HUES6 (cell line): ENCODE measurements around the gene COMMD7.
"Not testable (repeated sequence)": the region's sequence is repeated elsewhere in the genome, so short reads cannot be mapped to it uniquely, and the experiment has no call there.

ENCODE experiments used
- H3K27ac ChIP-seq: 2 replicates; pipeline ENCODE4 v1.7.0; 2013; ENCODE audit warnings: low read depth, mild to moderate bottlenecking, low read length, inconsistent platforms
- H3K27me3 ChIP-seq: 2 replicates; pipeline ENCODE4 v1.6.1; 2013; ENCODE audit warnings: low read length; ENCODE audit not compliant: control insufficient read depth, insufficient read depth
- H3K36me3 ChIP-seq: 2 replicates; pipeline ENCODE4 v1.6.1; 2013; ENCODE audit warnings: low read length; ENCODE audit not compliant: control insufficient read depth, insufficient read depth
- H3K4me1 ChIP-seq: 2 replicates; pipeline ENCODE4 v1.6.1; 2013; ENCODE audit warnings: low read length; ENCODE audit not compliant: control insufficient read depth, insufficient read depth
- H3K4me3 ChIP-seq: 2 replicates; pipeline ENCODE4 v1.5.1; 2013; ENCODE audit warnings: low read depth, low read length
- H3K9ac ChIP-seq: one replicate; pipeline ENCODE4 v1.6.1; 2013; ENCODE audit warnings: mild to moderate bottlenecking, low read length
- H3K9me3 ChIP-seq: 2 replicates; pipeline ENCODE4 v1.6.1; 2013; ENCODE audit warnings: low read depth, low read length; ENCODE audit not compliant: control insufficient read depth, insufficient read depth

Gene COMMD7

GRCh38 chr20:32751293-32751692, 8.0 kb upstream of the COMMD7 start:
- peak overlapping the region; percentile 32 for H3K9ac ChIP-seq
- no peaks in the 10 kb centered on the region for H3K36me3 ChIP-seq
- H3K9me3 ChIP-seq: no peaks in the 10 kb centered on the region
- peaks cover 46% of the 10 kb centered on the region for H3K4me1 ChIP-seq
- H3K27ac ChIP-seq: peak overlapping the region; percentile 84
- no peaks in the 10 kb centered on the region for H3K27me3 ChIP-seq
- peak overlapping the region; percentile 9; the same call in 1 of the 2 replicates for H3K4me3 ChIP-seq

DNA sequence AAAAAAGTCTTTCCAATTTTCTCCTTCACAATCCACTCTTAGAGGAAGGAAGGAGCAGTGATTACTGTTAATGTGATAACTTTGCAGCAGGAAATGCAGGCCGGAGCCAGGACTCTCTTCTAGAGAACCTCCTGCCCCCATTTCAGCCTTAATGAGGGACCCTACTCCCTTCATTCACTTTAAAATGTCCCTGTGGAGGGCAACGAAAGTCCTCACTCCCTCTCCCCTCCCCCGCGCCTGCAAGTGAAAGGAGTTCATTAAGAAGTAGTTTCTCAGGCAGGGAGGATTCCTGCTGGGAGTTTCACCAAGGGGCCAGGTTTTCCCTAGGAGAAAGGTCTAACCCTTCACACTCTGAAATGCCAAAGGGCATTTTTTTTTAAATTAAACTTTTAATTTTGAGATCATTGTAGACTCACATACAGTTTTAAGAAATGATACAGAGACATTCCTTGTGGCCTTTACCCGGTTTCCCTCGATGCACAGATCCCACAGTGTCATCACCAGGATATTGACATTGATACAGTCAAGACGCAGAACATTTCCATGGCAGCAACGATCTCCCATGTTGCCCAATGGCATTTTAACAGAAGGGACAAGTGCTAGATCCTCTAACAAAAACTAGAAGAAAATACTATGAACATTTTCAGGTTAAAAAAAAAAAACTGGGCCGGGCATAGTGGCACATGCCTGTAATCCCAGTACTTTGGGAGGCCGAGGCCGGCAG, 6.8 kb upstream of the COMMD7 start:
- H3K4me3 ChIP-seq: peak overlapping the region; percentile 36
- H3K27ac ChIP-seq: peak overlapping the region; percentile 84
- H3K27me3 ChIP-seq: no peaks in the 10 kb centered on the region
- peaks cover 44% of the 10 kb centered on the region for H3K4me1 ChIP-seq
- H3K36me3 ChIP-seq: no peaks in the 10 kb centered on the region
- no peaks in the 10 kb centered on the region for H3K9me3 ChIP-seq
- H3K9ac ChIP-seq: peak overlapping the region; percentile 52

DNA sequence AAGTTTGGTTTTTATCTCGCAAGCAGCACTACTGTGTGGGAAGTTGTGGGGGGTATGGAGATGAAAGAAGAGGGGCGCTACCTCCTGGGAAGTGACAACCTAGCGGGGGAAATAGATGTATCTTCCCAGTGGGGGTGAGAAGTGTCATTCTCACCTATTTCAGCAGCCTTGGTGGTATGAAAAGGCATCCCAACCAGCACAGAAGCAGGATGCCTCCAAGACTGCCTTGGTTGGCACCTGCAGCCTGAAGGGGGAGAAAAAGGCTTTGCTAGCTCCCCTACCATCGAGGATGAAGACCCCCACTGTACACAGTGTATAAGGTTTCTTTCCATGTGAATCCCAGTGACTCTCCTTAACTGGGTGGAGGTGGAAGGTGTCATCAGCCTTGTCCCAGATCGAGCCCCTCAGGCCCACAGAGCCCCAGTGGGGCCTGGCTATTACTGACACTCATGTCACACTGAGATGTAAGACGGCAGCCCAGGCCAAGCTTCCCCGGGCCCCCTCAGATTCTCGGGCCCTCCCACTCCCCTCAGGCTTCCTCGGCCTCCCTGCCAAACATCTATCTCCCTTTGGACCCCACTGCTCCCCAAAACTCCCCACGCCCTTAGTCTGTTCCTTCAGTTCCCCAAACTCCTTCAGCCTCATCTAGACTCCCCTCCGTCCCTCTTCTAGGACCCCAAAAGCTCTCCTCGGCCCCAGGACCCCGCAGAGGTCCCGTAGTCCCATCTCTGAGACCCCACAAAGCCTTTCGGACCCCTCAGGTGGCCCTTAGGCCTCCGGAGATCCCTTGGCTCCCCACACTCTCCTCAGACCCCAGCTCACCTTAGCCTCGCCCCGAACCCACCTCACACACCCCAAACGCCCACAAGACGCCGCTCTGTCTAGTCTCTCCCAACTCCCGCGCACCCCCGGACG, 688 bp downstream of the COMMD7 start:
- Histone ChIP-seq H3K9ac (peak overlapping the region; percentile 81), H3K4me3 (peak overlapping the region; percentile 67), H3K9me3 (no peaks in the 10 kb centered on the region), H3K4me1 (peaks cover 12% of the 10 kb centered on the region), H3K27ac (no peak overlapping the region), H3K27me3 (no peaks in the 10 kb centered on the region), H3K36me3 (peaks cover 5% of the 10 kb centered on the region; the same call in 1 of the 2 replicates)

- H3K9me3 ChIP-seq: no peaks in the 10 kb centered on the region
Observed at GRCh38 chr20:32741151-32741550, 2.1 kb downstream of the COMMD7 start.

DNA sequence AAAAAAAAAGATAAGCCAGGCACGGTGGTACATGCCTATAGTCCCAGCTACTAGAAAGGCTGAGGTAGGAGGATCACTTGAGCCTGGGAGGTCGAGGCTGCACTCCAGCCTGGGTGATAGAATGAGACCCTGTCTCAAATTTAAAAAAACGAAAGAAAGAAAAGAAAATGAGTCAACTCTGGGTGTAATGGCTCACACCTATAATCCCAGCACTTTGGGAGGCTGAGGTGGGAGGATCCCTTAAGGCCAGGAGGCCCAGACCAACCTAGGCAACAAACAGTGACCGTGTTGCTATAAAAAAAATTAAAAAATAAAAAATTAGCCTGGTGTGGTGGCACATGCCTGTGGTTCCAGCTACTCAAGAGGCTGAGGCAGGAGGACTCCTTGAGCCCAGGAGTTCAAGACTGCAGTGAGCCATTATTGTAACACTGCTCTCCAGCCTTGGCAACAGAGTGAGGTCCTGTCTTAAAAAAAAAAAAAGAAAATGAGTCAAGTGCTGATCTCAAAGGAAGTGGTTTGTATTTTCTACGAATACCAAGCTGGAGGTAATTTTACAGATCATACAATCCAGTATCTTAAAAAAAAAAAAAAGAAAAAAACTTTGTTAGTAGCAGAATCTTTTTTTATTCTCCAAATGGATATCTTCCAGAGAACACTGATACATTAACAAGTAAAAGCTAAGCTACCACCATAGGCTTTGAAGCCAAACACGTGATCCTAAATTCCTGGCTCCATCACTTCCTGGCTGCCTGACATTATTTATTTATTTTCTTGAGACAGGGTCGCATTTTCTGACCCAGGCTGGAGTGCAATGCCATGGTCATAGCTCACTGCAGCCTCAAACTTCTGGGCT, 5.7 kb downstream of the COMMD7 start:
- Histone ChIP-seq H3K4me1 (0 out of 2 replicates have a peak, but pooled peaks cover 4% of the 10 kb centered on the region), H3K4me3 (no peak overlapping the region), H3K27me3 (no peaks in the 10 kb centered on the region), H3K27ac (no peak overlapping the region), H3K36me3 (peaks cover 5% of the 10 kb centered on the region; the same call in 1 of the 2 replicates), H3K9me3 (no peaks in the 10 kb centered on the region), H3K9ac (no peak overlapping the region)

More at GRCh38 chr20:32741151-32741550, 2.1 kb downstream of the COMMD7 start:
- H3K4me3 ChIP-seq: no peak overlapping the region
- peaks cover 12% of the 10 kb centered on the region for H3K4me1 ChIP-seq
- H3K9ac ChIP-seq: no peak overlapping the region
- H3K36me3 ChIP-seq: peaks cover 5% of the 10 kb centered on the region; the same call in 1 of the 2 replicates
- no peaks in the 10 kb centered on the region for H3K27me3 ChIP-seq
- H3K27ac ChIP-seq: no peak overlapping the region

- no peaks in the 10 kb centered on the region for H3K27me3 ChIP-seq
- H3K9me3 ChIP-seq: no peaks in the 10 kb centered on the region
- no peak overlapping the region for H3K4me3 ChIP-seq
- H3K9ac ChIP-seq: peak overlapping the region; percentile 21
- H3K27ac ChIP-seq: peak overlapping the region; percentile 52; the same call in 1 of the 2 replicates
- H3K4me1 ChIP-seq: peaks cover 11% of the 10 kb centered on the region
- H3K36me3 ChIP-seq: peaks cover 18% of the 10 kb centered on the region
Observed at GRCh38 chr20:32731882-32732266, 11.4 kb downstream of the COMMD7 start.

DNA sequence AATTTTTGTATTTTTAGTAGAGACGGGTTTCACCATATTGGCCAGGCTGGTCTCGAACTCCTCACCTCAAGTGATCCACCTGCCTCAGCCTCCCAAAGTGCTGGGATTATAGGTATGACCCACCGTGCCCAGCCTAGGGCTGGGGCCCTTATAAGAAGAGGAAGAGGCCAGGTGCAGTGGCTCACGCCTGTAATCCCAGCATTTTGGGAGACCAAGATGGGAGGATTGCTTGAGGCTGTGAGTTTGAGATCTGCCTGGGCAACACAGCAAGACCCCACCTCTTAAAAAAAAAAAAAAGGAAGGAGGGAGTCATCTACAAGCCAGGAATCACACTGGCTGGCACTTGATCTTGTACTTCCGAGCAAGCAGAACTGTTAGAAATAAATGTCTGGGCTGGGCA, 13.9 kb downstream of the COMMD7 start:
- H3K27me3 ChIP-seq, H3K27ac ChIP-seq, H3K4me3 ChIP-seq, H3K9me3 ChIP-seq, H3K9ac ChIP-seq: not testable (repeated sequence)
- peaks cover 11% of the 10 kb centered on the region for H3K4me1 ChIP-seq
- H3K36me3 ChIP-seq: peaks cover 33% of the 10 kb centered on the region

DNA sequence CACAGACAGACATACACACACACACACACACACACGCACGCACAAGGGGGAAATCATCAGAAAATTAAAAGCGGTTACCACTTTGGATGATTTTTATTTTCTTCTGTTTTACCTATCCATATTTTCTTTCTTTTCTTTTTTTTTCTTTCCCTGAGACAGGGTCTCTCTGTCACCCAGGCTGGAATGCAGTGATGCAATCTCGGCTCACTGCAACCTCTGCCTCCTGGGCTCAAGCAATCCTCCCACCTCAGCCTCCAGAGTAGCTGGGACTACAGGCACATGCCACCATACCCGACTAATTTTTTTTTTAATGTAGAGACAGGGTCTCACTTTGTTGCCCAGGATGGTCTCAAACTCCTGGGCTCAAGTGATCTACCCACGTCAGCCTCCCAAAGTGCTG, 14.8 kb downstream of the COMMD7 start:
- peaks cover 33% of the 10 kb centered on the region for H3K36me3 ChIP-seq
- not testable (repeated sequence) for H3K9me3 ChIP-seq, H3K9ac ChIP-seq, H3K4me3 ChIP-seq, H3K27me3 ChIP-seq
- 0 out of 2 replicates have a peak overlapping the region, but pooled peaks have one; percentile 19 for H3K27ac ChIP-seq
- peaks cover 11% of the 10 kb centered on the region for H3K4me1 ChIP-seq

GRCh38 chr20:32727683-32728082, 15.6 kb downstream of the COMMD7 start:
- Histone ChIP-seq H3K9ac (no peak overlapping the region), H3K9me3 (no peaks in the 10 kb centered on the region), H3K27me3 (no peaks in the 10 kb centered on the region), H3K27ac (0 out of 2 replicates have a peak overlapping the region, but pooled peaks have one; percentile 19), H3K36me3 (peaks cover 33% of the 10 kb centered on the region), H3K4me3 (no peak overlapping the region), H3K4me1 (peaks cover 11% of the 10 kb centered on the region)

DNA sequence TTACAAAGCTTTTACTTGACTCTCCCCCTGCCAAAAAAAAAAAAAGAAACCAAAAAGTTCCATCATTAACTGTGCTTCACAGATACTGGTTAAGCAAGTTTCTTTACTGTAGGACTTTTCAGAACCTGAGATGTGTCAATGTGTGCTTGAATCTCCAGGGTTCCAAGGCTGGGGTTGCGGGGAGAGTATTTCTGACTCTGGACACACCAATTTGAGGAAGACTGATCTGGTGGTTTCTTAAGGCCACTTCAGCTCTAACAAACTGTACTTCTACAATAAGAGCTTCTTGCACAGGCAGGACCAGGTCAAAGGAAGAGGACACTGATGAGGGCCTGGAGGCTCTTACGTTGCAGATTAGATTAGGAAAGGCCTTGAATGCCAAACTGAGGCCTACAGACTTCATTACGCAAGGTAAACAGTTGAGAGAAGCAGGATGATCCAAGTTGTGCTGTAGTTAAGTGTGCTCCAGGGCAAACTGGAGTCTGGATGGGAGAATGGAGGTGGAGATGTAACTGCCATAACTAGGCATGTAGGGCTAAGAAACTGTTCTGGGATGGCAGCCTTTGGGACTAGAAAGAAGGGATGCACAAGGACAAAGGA, 24.4 kb downstream of the COMMD7 start:
- Histone ChIP-seq H3K27me3 (no peaks in the 10 kb centered on the region), H3K4me3 (no peak overlapping the region), H3K27ac (no peak overlapping the region), H3K9me3 (no peaks in the 10 kb centered on the region), H3K4me1 (no peaks in the 10 kb centered on the region), H3K36me3 (peaks cover 26% of the 10 kb centered on the region), H3K9ac (no peak overlapping the region)
